Epidermal melanocyte (primary cell): ENCODE data around the gene PPIE.

Experiments used
- DNase-seq: peaks from one replicate; pipeline ENCODE4 v3.0.0; 2011; ENCODE audit warnings: low spot score; ENCODE audit not compliant: insufficient read length

Gene PPIE

DNA sequence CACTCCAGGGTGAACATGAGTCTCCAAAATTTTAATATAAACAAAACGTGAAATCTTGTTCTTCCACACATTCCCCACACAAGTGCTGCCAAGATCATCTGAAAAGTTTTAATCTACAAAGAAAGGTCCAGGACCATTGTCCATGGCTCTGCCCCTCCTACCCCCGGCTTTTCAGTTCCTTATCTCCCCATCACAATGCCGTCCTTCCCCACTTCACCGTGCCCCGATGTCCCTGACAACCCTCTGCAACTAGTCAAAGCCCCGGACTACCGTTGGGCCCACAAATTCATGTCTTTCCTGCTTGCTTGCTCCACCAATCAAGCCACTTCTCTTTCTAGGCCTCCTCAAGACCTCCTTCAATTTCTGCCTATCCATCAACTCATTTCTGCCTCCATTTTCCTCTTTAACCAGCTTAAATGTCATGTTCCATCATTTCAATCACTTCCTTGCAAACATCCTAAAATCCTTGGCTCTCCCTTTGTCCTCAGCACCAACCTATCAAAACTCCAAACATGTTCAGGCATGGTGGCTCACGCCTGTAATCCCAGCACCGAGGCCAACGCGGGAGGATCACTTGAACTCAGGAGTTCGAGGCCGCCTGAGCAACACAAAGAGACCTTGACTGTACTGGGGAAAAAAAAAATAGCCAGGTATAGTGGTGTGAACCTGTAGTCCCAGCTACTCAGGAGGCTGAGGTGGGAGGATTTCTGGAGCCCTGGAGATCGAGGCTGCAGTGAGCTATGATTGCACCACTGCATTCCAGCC lies 64.0 kb downstream of the PPIE start:
- no peak for DNase-seq

- DNase-seq, result no peak
Measured at GRCh38 chr1:39805385-39805784, 66.7 kb downstream of the PPIE start.

DNA sequence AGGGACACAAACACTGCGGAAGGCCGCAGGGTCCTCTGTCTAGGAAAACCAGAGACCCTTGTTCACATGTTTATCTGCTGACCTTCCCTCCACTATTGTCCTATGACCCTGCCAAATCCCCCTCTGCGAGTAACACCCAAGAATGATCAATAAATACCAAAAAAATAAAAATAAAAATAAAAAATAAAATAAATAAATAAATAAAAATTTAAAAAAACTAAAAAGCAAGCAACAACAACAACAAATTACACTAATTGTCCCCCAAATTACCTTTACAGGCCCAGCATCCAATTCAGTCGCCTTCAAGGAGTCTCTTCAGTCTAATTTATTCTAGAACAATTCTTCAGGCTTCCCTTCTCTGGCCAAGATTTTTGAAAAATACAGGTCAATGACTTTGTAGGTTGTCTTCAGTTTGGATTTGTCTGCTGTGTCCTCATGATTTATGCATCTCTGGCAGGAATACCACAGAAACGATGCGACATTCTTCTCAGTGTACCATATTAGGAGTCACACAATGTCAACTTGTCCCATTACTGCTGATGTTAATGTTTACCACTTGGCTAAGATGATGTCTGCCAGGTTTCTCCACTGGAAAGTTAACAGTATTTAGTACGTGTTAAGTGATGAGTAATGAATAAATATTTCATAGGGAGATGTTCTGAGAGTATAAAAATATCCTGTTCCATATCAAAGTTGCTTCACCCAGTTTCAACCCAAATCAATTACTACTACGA lies 70.3 kb downstream of the PPIE start:
- DNase-seq, result no peak

GRCh38 chr1:39812913-39813312 lies 74.2 kb downstream of the PPIE start:
- no peak for DNase-seq
